ENCODE results near the gene SHROOM4. TPM values are rescaled to one million over a fixed set of nuclear protein-coding genes. Genes with fewer than 3 reads are reported as not detected.

The SHROOM4 gene
- total RNA-seq, 4 donors from 2014 or later: 6.3 to 54.7 (median 35.4) TPM

DNA sequence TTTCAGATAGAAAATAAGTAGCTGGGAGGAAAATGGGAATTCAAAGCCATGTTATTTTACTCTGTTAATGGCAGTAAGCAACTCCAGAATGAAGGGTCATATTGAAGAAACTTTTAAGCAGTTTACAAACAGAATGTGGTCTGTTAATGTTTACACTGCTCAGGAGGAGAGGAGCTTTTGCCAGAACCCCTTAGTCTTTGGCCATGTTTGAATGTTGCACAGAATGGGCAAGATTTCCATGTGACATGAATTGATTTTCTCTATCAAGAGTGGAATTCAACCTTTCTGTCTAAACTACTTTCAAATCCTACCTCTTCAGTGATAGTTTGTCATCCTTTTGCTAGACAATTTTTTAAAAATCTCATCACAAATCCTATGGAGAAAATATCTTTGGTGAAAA lies 227.6 kb downstream of the SHROOM4 start:
- ATAC-seq (ENCODE audit: low FRiP score) (no peak), DNase-seq (ENCODE audit: low spot score) (no peak)
- no peak for TF ChIP-seq CTCF (IDR thresholded peaks at IDR 0.05)

- ATAC-seq (ENCODE audit: low FRiP score) (no peak), DNase-seq (ENCODE audit: low spot score) (no peak)
- TF ChIP-seq CTCF (IDR thresholded peaks at IDR 0.05): no peak
Measured at GRCh38 chrX:50581405-50581804, 232.6 kb downstream of the SHROOM4 start.

DNA sequence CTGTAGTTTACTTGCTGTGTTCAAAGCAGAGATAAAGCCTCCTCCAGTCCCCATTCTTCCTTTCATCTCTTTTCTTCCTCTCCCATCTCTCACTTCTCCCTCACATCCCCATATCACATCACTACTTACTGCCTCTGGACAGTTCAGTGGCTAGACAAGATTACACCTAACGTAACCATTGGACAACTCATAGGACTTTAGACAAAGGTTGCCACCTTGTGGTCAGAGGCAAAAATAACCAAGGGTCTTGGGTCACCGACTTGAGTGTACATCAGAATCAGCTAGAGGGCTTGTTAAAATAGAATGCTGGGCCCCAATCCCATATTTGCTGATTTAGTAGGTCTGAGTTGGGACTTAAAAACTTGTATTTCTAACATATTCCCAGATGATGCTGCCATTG lies 234.0 kb downstream of the SHROOM4 start:
- TF ChIP-seq CTCF (IDR thresholded peaks at IDR 0.05): no peak
- no peak for DNase-seq (ENCODE audit: low spot score)
- ATAC-seq (ENCODE audit: low FRiP score): no peak

DNA sequence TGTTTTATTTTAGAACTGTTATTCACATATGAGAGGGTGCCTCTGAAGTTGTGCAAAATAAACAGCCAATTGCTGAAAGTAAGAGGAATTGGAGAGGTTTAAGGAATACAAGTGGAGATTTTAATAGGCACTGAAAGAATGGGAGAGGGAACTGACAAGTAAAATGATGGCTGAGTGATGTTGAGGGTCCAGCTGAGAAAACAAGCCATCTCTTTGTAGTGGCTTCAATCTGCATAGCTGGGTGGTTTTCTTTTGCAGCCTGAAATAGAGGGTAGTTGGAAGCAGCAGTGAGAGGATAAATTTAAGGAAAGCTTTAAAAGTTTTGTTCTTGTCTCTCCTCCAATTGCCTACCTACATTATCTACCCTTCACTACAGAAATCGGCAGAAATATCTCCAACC lies 236.7 kb downstream of the SHROOM4 start:
- TF ChIP-seq CTCF (IDR thresholded peaks at IDR 0.05): no peak
- DNase-seq (ENCODE audit: low spot score) (no peak), ATAC-seq (ENCODE audit: low FRiP score) (no peak)

GRCh38 chrX:50567636-50568035 lies 246.4 kb downstream of the SHROOM4 start:
- ATAC-seq (ENCODE audit: low FRiP score) (no peak), DNase-seq (ENCODE audit: low spot score) (no peak)
- TF ChIP-seq CTCF (IDR thresholded peaks at IDR 0.05): no peak

- no peak for TF ChIP-seq CTCF (IDR thresholded peaks at IDR 0.05)
- DNase-seq (ENCODE audit: low spot score): no peak
- ATAC-seq (ENCODE audit: low FRiP score): no peak
Measured at GRCh38 chrX:50565718-50566117, 248.3 kb downstream of the SHROOM4 start.

Small RNA genes within 50 kb of the gene (small RNA-seq; reads per million reads assigned to genes)
- gene RNU6-935P: not detected

Other genes starting within 250 kb of the SHROOM4 start
- not detected for gene BMP15, start 96.5 kb upstream of the SHROOM4 start, total RNA-seq

Data from omental fat pad (tissue), 4 donors.